AG09309 (cell line): ENCODE data around the gene CCDC187.
A peak's percentile ranks its signal among the peaks of the same experiment; 100 is the strongest.

Experiments used
- DNase-seq: peaks from one replicate; pipeline ENCODE4 v3.0.0-alpha.2; 2010; ENCODE audit warnings: low read depth
- H3K4me3 ChIP-seq: 2 replicates; pipeline ENCODE4 v1.5.1; 2011; ENCODE audit warnings: mild to moderate bottlenecking, low read depth, low read length, moderate library complexity; ENCODE audit not compliant: control insufficient read depth
- TF ChIP-seq, protein P1 (sequence below): IDR thresholded peaks from 2 replicates; pipeline ENCODE4 v1.5.1; 2011; ENCODE audit warnings: mild to moderate bottlenecking, low read depth, low read length, inconsistent platforms; ENCODE audit not compliant: insufficient read depth, control insufficient read depth; ENCODE audit errors: missing control alignments

The CCDC187 gene

GRCh38 chr9:136347472-136348256, 43.8 kb upstream of the CCDC187 start:
- no peak overlapping the region for H3K4me3 ChIP-seq
- no peak for DNase-seq
- TF ChIP-seq, protein P1, sequence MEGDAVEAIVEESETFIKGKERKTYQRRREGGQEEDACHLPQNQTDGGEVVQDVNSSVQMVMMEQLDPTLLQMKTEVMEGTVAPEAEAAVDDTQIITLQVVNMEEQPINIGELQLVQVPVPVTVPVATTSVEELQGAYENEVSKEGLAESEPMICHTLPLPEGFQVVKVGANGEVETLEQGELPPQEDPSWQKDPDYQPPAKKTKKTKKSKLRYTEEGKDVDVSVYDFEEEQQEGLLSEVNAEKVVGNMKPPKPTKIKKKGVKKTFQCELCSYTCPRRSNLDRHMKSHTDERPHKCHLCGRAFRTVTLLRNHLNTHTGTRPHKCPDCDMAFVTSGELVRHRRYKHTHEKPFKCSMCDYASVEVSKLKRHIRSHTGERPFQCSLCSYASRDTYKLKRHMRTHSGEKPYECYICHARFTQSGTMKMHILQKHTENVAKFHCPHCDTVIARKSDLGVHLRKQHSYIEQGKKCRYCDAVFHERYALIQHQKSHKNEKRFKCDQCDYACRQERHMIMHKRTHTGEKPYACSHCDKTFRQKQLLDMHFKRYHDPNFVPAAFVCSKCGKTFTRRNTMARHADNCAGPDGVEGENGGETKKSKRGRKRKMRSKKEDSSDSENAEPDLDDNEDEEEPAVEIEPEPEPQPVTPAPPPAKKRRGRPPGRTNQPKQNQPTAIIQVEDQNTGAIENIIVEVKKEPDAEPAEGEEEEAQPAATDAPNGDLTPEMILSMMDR, result no peak

DNA sequence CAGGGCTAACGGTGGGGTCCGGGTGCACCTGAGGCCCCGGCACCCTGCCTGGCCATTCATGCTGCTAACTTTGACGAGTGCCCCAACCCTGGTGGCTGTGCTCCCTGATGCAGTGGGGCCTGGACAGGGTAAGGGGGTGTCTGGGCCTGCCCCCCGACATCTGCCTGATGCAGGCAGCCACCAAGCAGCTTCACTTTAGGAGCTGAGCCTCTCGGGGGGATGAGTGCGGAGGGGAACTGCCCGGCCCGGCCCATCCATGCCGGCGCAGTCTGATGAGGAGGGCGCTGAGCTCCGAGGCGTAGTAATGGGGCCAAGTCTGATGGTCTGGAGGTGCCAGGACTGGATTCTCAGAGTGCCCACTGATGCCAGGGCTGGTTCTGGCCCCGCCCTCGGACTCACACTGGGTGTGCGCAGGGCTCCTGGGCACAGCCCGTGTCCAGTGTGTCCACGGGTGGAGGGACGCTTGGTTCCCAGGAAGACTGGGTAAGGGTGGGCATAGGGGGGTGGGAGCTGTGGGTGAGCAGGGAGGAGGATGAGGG, 43.1 kb upstream of the CCDC187 start:
- no peak for DNase-seq
- H3K4me3 ChIP-seq, result no peak overlapping the region
- TF ChIP-seq, protein P1, result no peak

GRCh38 chr9:136346157-136346481, 42.2 kb upstream of the CCDC187 start:
- H3K4me3 ChIP-seq, result no peak overlapping the region
- TF ChIP-seq, protein P1, result no peak
- DNase-seq, result no peak

DNA sequence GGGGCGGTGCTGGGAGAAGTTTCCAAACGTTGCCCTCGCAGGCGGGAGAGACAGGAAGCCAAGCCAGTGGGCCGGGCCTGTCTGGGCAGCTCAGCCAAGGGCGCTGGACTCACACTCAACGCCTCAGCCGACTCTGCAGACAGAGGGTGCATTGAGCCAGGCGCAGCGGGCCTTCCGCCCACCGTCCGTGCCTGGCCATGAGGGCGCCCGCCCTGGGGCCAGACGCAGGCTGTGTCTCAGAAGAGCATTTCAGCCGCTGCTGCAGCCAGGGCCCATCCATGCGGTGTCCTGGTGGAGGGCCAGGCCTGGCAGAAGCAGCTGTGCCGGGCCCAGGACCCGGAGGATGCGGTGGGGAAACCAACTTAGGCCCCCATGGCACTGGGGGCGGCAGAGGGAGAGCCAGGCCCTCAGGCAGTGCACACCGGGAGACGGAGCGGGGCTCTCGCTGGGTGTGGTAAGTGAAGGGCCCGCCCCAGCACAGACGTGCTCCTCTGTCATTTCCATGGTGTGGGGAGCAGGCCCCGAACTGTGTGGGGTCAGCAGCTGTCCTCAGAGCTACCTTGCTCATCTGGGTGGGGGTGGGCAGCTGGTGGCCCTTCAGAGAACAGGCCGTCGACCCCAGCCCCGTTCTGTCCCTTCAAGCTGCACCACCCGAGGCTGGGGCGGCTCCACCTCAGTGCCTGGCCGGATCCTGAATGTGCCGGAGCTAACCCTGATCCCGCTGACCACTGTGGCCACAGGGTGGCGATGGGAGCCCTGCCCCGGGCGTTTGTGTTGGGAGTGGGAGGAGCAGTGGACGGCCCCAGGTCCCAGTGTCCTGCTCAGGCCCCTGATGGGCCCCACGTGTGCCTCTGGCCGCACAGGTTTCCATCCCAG, 41.6 kb upstream of the CCDC187 start:
- no peak overlapping the region for H3K4me3 ChIP-seq
- TF ChIP-seq, protein P1, result peak; percentile 63
- DNase-seq, result no peak

DNA sequence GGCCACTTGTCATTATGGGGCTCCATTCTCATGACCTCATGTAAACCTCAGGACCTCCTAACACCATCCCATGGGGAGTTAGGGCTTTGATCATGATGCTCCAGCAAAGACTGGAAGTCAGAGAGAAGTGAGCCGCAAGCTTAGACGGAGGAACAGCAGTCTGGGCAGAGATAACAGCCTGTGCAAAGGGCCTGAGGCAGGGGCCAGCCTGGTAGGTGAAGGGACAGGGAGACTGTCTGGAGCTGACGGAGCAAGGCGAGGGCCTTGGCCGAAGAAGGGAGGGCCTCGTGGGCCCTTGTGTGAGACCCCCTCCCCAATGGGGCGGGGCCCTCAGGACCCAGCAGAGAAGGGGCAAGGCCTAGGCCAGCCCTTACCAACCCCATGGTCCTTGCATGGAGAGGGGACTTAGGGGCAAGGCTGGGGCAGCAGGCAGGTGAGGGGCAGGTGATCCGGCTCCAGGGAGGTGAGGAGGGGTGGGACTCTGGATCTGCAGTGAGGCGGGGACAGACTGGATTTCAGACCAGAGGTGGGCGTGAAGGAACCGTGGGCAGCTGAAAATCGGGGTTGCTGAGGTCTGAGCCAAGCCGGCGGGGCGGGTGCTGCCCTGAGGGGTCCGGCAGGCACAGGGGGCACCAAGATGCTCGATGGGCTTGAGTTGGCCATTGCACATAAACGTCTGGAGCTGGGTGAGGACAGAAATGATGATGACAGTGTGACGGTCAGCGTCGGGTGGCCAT, 40.8 kb upstream of the CCDC187 start:
- TF ChIP-seq, protein P1, result no peak
- H3K4me3 ChIP-seq, result no peak overlapping the region
- DNase-seq, result no peak

DNA sequence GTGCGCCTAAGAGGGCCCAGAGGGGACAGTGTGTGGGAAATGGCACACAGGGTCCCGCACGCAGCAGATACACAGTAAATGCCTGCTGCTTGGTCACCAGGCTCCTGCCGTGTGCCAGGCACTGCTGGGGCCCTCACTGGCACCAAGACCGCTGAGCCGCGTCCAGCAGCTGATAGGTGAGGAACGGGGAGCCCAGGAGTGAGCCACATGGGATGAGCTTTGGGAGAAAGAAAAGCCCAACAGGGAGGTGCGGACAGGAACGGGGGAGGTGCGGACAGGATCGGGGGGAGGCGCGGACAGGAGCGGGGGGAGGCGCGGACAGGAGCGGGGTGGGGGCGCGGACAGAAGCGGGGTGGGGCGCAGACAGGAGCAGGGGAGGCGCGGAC, 40.0 kb upstream of the CCDC187 start:
- DNase-seq, result no peak
- TF ChIP-seq, protein P1, result no peak
- no peak overlapping the region for H3K4me3 ChIP-seq
